Spleen (tissue), 7 donors: ENCODE measurements around the gene SEPTIN5.

ENCODE experiments used
- POLR2A ChIP-seq, 3 donors: fragments of 450-650 bp; IDR thresholded peaks; one replicate each; pipeline ENCODE4 v1.5.1; 2017; ENCODE audit warnings: antibody characterized with exemption in 3 of 3, mild to moderate bottlenecking in 1 of 3
- POLR2AphosphoS5 ChIP-seq, 3 donors: sonication (generic); formaldehyde crosslinking; IDR thresholded peaks; one replicate each; pipeline ENCODE4 v1.5.1; 2017; ENCODE audit warnings: antibody characterized with exemption in 3 of 3
- TF ChIP-seq, protein P1 (sequence below), 11 experiments: fragments of 200-600 bp in 7 of 11; fragments of 450-650 bp in 4 of 11; sonication (generic) in 4 of 11; IDR thresholded peaks in 8 of 11; conservative IDR thresholded peaks in 3 of 11; 1 replicate in 7 of 11; 2 replicates in 4 of 11; pipeline versions ENCODE4 v1.4.0 to v1.8.0; 2016 to 2021; ENCODE audit warnings: antibody characterized with exemption in 11 of 11, inconsistent platforms in 4 of 11, mild to moderate bottlenecking in 1 of 11
- donor health status: DM: no; HTN: no; CAD: no; lungs with moderate emphysema.
- donor health status: DM: no; HTN: no; CAD: no.
- donor health status: DM: no; HTN: no; CAD: no.

DNA sequence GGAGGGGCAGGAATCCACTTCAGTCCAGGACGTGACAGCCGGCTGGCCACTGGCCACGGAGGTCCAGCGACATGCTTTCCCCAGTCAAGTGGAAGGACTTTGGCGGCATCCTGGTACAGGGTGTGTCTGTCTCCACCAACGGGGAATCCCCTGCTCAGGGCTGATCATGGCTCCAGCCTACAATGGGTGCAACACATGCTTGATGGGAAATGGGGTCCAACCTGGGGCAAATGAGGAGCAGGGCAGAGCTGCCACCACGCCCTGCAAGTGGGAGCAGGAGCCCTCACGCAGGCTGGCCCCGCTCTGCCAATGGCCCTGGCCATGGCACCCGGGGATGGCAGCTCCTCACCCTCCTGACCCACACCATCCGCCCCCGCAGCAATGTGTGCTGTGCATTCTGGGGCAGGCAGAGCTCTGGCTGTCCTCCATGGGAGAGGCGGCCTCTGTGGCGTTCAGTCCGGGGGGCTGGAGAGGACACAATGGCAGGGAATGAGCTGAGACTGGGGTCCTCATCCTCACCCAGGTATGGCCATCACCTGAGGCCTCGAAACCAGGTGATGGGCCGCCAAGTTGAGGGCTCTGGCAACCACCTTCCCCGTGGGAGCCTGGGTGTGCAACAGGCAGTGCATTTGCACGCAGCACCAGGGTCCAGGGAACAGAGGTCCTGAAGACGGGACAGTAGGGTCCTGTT, 5.8 kb upstream of the SEPTIN5 start:
- TF ChIP-seq, protein P1, sequence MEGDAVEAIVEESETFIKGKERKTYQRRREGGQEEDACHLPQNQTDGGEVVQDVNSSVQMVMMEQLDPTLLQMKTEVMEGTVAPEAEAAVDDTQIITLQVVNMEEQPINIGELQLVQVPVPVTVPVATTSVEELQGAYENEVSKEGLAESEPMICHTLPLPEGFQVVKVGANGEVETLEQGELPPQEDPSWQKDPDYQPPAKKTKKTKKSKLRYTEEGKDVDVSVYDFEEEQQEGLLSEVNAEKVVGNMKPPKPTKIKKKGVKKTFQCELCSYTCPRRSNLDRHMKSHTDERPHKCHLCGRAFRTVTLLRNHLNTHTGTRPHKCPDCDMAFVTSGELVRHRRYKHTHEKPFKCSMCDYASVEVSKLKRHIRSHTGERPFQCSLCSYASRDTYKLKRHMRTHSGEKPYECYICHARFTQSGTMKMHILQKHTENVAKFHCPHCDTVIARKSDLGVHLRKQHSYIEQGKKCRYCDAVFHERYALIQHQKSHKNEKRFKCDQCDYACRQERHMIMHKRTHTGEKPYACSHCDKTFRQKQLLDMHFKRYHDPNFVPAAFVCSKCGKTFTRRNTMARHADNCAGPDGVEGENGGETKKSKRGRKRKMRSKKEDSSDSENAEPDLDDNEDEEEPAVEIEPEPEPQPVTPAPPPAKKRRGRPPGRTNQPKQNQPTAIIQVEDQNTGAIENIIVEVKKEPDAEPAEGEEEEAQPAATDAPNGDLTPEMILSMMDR (IDR thresholded peaks at IDR 0.05 in 8 of 11, conservative IDR thresholded peaks at IDR 0.05 in 3 of 11), result no peak
- TF ChIP-seq POLR2AphosphoS5 (IDR thresholded peaks at IDR 0.05) (no peak), POLR2A (IDR thresholded peaks at IDR 0.05) (no peak)
